Measurements from ENCODE around the gene IRF2.
"Not testable (repeated sequence)": the region's sequence is repeated elsewhere in the genome, so short reads cannot be mapped to it uniquely, and the experiment has no call there.

The IRF2 gene

GRCh38 chr4:184386271-184386781 is 88.0 kb downstream of the IRF2 start:
- DNase-seq = no peak

GRCh38 chr4:184385705-184386141 is 88.6 kb downstream of the IRF2 start:
- DNase-seq = no peak

- no peak for DNase-seq
Observed at GRCh38 chr4:184384810-184385557, 89.4 kb downstream of the IRF2 start.

- no peak for DNase-seq
Observed at GRCh38 chr4:184384056-184384809, 90.1 kb downstream of the IRF2 start.

- no peak for DNase-seq
Observed at GRCh38 chr4:184383497-184384055, 90.8 kb downstream of the IRF2 start.

GRCh38 chr4:184382189-184382846 is 92.0 kb downstream of the IRF2 start:
- DNase-seq = no peak

GRCh38 chr4:184380707-184381106 is 93.6 kb downstream of the IRF2 start:
- no peak for DNase-seq

- not testable (repeated sequence) for DNase-seq
Observed at GRCh38 chr4:184380214-184380613, 94.1 kb downstream of the IRF2 start.

- no peak for DNase-seq
Observed at GRCh38 chr4:184376923-184377322, 97.4 kb downstream of the IRF2 start.

- DNase-seq = no peak
Observed at GRCh38 chr4:184376126-184376838, 98.1 kb downstream of the IRF2 start.

GRCh38 chr4:184375623-184376022 is 98.7 kb downstream of the IRF2 start:
- not testable (repeated sequence) for DNase-seq

- DNase-seq = no peak
Observed at GRCh38 chr4:184375027-184375426, 99.3 kb downstream of the IRF2 start.

GRCh38 chr4:184373886-184374405 is 100.4 kb downstream of the IRF2 start:
- no peak for DNase-seq

GRCh38 chr4:184371390-184371787 is 103.0 kb downstream of the IRF2 start:
- DNase-seq = no peak

GRCh38 chr4:184370711-184371389 is 103.5 kb downstream of the IRF2 start:
- no peak for DNase-seq

GRCh38 chr4:184369871-184370270 is 104.5 kb downstream of the IRF2 start:
- DNase-seq = no peak

GRCh38 chr4:184368731-184369130 is 105.6 kb downstream of the IRF2 start:
- DNase-seq = no peak

GRCh38 chr4:184368290-184368689 is 106.1 kb downstream of the IRF2 start:
- DNase-seq = no peak

- DNase-seq = no peak
Observed at GRCh38 chr4:184364100-184364921, 110.0 kb downstream of the IRF2 start.

GRCh38 chr4:184363258-184363657 is 111.1 kb downstream of the IRF2 start:
- DNase-seq = no peak

- no peak for DNase-seq
Observed at GRCh38 chr4:184362396-184362795, 112.0 kb downstream of the IRF2 start.

All from cerebellar nuclear complex (tissue), 1 donor.